ENCODE results near the gene STIL.
A peak's percentile ranks its signal among the peaks of the same experiment; 100 is the strongest.
"Not testable (repeated sequence)": the region's sequence is repeated elsewhere in the genome, so short reads cannot be mapped to it uniquely, and the experiment has no call there.

STIL gene

GRCh38 chr1:47313915-47314664 is at the start of gene STIL:
Gene STIL (minus strand): TSS chr1:47314147. CDS start chr1:47310319, 3,828 bp downstream.
- peak; percentile 100 for DNase-seq (ENCODE audit: low read depth)
- H3K4me3 ChIP-seq (ENCODE audit: low read depth, low read length) = peak within 1 kb of the TSS; percentile 100
- TF ChIP-seq, protein P1, sequence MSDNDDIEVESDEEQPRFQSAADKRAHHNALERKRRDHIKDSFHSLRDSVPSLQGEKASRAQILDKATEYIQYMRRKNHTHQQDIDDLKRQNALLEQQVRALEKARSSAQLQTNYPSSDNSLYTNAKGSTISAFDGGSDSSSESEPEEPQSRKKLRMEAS (IDR thresholded peaks at IDR 0.05; ENCODE audit: low read depth, low read length) = peak; percentile 66; the same call in 1 of the 2 replicates
- TF ChIP-seq MYC (IDR thresholded peaks at IDR 0.05; ENCODE audit: low read depth, low read length) = peak; percentile 57
- TF ChIP-seq POLR2A (IDR thresholded peaks at IDR 0.05; ENCODE audit: extremely low read depth, insufficient read length) = peak; percentile 45
- no peak for TF ChIP-seq CTCF (IDR thresholded peaks at IDR 0.05; ENCODE audit: low read depth, low read length)

- TF ChIP-seq, protein P1 (IDR thresholded peaks at IDR 0.05; ENCODE audit: low read depth, low read length) = no peak
- TF ChIP-seq POLR2A (IDR thresholded peaks at IDR 0.05; ENCODE audit: extremely low read depth, insufficient read length) (no peak), MYC (IDR thresholded peaks at IDR 0.05; ENCODE audit: low read depth, low read length) (no peak), CTCF (IDR thresholded peaks at IDR 0.05; ENCODE audit: low read depth, low read length) (no peak)
Measured at GRCh38 chr1:47362828-47363227, 48.9 kb upstream of the STIL start.

GRCh38 chr1:47361380-47361779 is 47.4 kb upstream of the STIL start:
- no peak for DNase-seq (ENCODE audit: low read depth)
- H3K4me3 ChIP-seq (ENCODE audit: low read depth, low read length) = no peak overlapping the region
- no peak for TF ChIP-seq POLR2A (IDR thresholded peaks at IDR 0.05; ENCODE audit: extremely low read depth, insufficient read length)
- TF ChIP-seq MYC (IDR thresholded peaks at IDR 0.05; ENCODE audit: low read depth, low read length) = no peak
- TF ChIP-seq, protein P1 (IDR thresholded peaks at IDR 0.05; ENCODE audit: low read depth, low read length) = no peak
- no peak for TF ChIP-seq CTCF (IDR thresholded peaks at IDR 0.05; ENCODE audit: low read depth, low read length)

More at GRCh38 chr1:47362828-47363227, 48.9 kb upstream of the STIL start:
- no peak overlapping the region for H3K4me3 ChIP-seq (ENCODE audit: low read depth, low read length)
- no peak for DNase-seq (ENCODE audit: low read depth)

DNA sequence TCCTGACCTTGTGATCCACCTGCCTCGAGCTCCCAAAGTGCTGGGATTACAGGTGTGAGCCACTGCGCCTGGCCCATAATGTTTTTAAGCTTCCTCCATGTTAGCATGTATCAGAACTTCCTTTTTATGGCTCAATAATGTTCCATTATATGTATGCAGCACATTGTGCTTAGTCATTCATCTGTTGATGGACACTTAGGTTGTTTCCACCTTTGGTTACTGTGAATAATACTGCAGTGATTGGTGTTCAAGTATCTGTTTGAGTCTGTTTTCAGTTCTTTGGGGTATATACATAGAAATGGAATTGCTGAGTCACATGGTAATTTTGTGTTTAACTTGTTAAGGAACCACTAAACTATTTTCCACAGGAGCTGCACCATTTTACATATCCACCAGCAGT is 37.4 kb upstream of the STIL start:
- H3K4me3 ChIP-seq (ENCODE audit: low read depth, low read length) = no peak overlapping the region
- TF ChIP-seq MYC (IDR thresholded peaks at IDR 0.05; ENCODE audit: low read depth, low read length) = no peak
- no peak for TF ChIP-seq POLR2A (IDR thresholded peaks at IDR 0.05; ENCODE audit: extremely low read depth, insufficient read length)
- peak; percentile 7 for DNase-seq (ENCODE audit: low read depth)

DNA sequence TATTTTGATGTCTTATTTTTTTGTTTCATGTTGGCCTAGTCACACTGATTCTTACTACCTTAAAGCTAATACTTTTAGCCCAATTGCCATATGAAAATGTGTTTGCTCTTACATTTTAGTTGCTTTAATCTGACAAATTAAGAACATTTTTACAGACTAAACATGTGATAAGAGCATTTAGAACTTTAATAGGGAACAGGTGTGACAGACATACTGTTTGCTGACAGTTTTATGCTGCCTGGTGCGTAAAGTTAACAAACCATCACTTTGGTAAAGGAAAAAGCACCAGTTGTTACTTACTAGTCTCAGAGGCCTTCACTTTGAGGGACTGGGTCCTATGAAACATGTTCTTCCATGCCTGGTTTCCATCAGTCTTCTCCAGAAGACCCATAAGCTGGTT is 34.3 kb upstream of the STIL start:
- no peak for TF ChIP-seq MYC (IDR thresholded peaks at IDR 0.05; ENCODE audit: low read depth, low read length)
- TF ChIP-seq CTCF (IDR thresholded peaks at IDR 0.05; ENCODE audit: low read depth, low read length) = no peak
- no peak for DNase-seq (ENCODE audit: low read depth)
- no peak overlapping the region for H3K4me3 ChIP-seq (ENCODE audit: low read depth, low read length)

GRCh38 chr1:47347735-47348134 is 33.8 kb upstream of the STIL start:
- H3K4me3 ChIP-seq (ENCODE audit: low read depth, low read length) = no peak overlapping the region
- DNase-seq (ENCODE audit: low read depth) = no peak
- TF ChIP-seq POLR2A (IDR thresholded peaks at IDR 0.05; ENCODE audit: extremely low read depth, insufficient read length) = no peak
- TF ChIP-seq, protein P1 (IDR thresholded peaks at IDR 0.05; ENCODE audit: low read depth, low read length) = no peak
- TF ChIP-seq CTCF (IDR thresholded peaks at IDR 0.05; ENCODE audit: low read depth, low read length) = no peak
- no peak for TF ChIP-seq MYC (IDR thresholded peaks at IDR 0.05; ENCODE audit: low read depth, low read length)

GRCh38 chr1:47346979-47347378 is 33.0 kb upstream of the STIL start:
- DNase-seq (ENCODE audit: low read depth); H3K4me3 ChIP-seq (ENCODE audit: low read depth, low read length): not testable (repeated sequence)
